ENCODE data around the gene SNED1.

The SNED1 gene

GRCh38 chr2:241139531-241140444 is 141.4 kb downstream of the SNED1 start:
- Histone ChIP-seq H3K4me1 (no peaks in the 10 kb centered on the region), H3K27me3 (no peaks in the 10 kb centered on the region), H3K36me3 (peaks cover 13% of the 10 kb centered on the region), H3K9me3 (no peaks in the 10 kb centered on the region), H3K4me3 (ENCODE audit: low read depth, low read length) (no peak overlapping the region)
- no peak for DNase-seq
- TF ChIP-seq CTCF (IDR thresholded peaks at IDR 0.05; ENCODE audit: low read depth, low read length), result no peak

- no peak for TF ChIP-seq CTCF (IDR thresholded peaks at IDR 0.05; ENCODE audit: low read depth, low read length)
- no peak for DNase-seq
- Histone ChIP-seq H3K27me3 (no peaks in the 10 kb centered on the region), H3K4me1 (no peaks in the 10 kb centered on the region), H3K9me3 (no peaks in the 10 kb centered on the region), H3K4me3 (ENCODE audit: low read depth, low read length) (no peak overlapping the region), H3K36me3 (peaks cover 13% of the 10 kb centered on the region)
Observed at GRCh38 chr2:241140445-241140840, 142.0 kb downstream of the SNED1 start.

- Histone ChIP-seq H3K9me3 (no peaks in the 10 kb centered on the region), H3K36me3 (peaks cover 13% of the 10 kb centered on the region), H3K4me3 (ENCODE audit: low read depth, low read length) (no peak overlapping the region), H3K4me1 (no peaks in the 10 kb centered on the region), H3K27me3 (no peaks in the 10 kb centered on the region)
- DNase-seq, result no peak
- no peak for TF ChIP-seq CTCF (IDR thresholded peaks at IDR 0.05; ENCODE audit: low read depth, low read length)
Observed at GRCh38 chr2:241141214-241141770, 142.9 kb downstream of the SNED1 start.

GRCh38 chr2:241142063-241142462 is 143.6 kb downstream of the SNED1 start:
- Histone ChIP-seq H3K9me3 (no peaks in the 10 kb centered on the region), H3K36me3 (peaks cover 9% of the 10 kb centered on the region), H3K4me3 (ENCODE audit: low read depth, low read length) (no peak overlapping the region), H3K27me3 (no peaks in the 10 kb centered on the region), H3K4me1 (no peaks in the 10 kb centered on the region)
- DNase-seq, result no peak
- no peak for TF ChIP-seq CTCF (IDR thresholded peaks at IDR 0.05; ENCODE audit: low read depth, low read length)

GRCh38 chr2:241142593-241142992 is 144.2 kb downstream of the SNED1 start:
- H3K4me3 ChIP-seq (ENCODE audit: low read depth, low read length), result no peak overlapping the region
- peaks cover 9% of the 10 kb centered on the region for H3K36me3 ChIP-seq
- no peak for TF ChIP-seq CTCF (IDR thresholded peaks at IDR 0.05; ENCODE audit: low read depth, low read length)
- DNase-seq, result no peak
- no peaks in the 10 kb centered on the region for H3K9me3 ChIP-seq
- no peaks in the 10 kb centered on the region for H3K4me1 ChIP-seq
- no peaks in the 10 kb centered on the region for H3K27me3 ChIP-seq
